Hypothalamus (tissue), 51 donors: ENCODE data around the gene HIF1AN.
"Not testable (repeated sequence)": the region's sequence is repeated elsewhere in the genome, so short reads cannot be mapped to it uniquely, and the experiment has no call there.

Experiments
- DNase-seq, 51 donors: peaks; one replicate each; lab custom pipeline; 2025; lab: John Stamatoyannopoulos, UW

Gene HIF1AN

GRCh38 chr10:100565206-100565985 lies 29.7 kb downstream of the HIF1AN start:
- DNase-seq: no peak

GRCh38 chr10:100566561-100566960 lies 30.8 kb downstream of the HIF1AN start:
- DNase-seq: no peak

GRCh38 chr10:100567249-100567648 lies 31.5 kb downstream of the HIF1AN start:
- DNase-seq: no peak

- no peak for DNase-seq
Observed at GRCh38 chr10:100567826-100568225, 32.1 kb downstream of the HIF1AN start.

GRCh38 chr10:100568912-100569311 lies 33.2 kb downstream of the HIF1AN start:
- no peak for DNase-seq

- no peak for DNase-seq
Observed at GRCh38 chr10:100569687-100570481, 34.1 kb downstream of the HIF1AN start.

GRCh38 chr10:100570506-100570905 lies 34.8 kb downstream of the HIF1AN start:
- DNase-seq: no peak

- no peak for DNase-seq
Observed at GRCh38 chr10:100571084-100571856, 35.5 kb downstream of the HIF1AN start.

GRCh38 chr10:100575146-100575545 lies 39.4 kb downstream of the HIF1AN start:
- not testable (repeated sequence) for DNase-seq

- DNase-seq: no peak
Observed at GRCh38 chr10:100575585-100576281, 40.0 kb downstream of the HIF1AN start.

GRCh38 chr10:100576282-100576635 lies 40.5 kb downstream of the HIF1AN start:
- DNase-seq: no peak

GRCh38 chr10:100579261-100580090 lies 43.7 kb downstream of the HIF1AN start:
- no peak for DNase-seq

- DNase-seq: no peak
Observed at GRCh38 chr10:100586959-100587358, 51.2 kb downstream of the HIF1AN start.

- DNase-seq: no peak
Observed at GRCh38 chr10:100598166-100598565, 62.4 kb downstream of the HIF1AN start.

- no peak for DNase-seq
Observed at GRCh38 chr10:100600218-100600617, 64.5 kb downstream of the HIF1AN start.

GRCh38 chr10:100607439-100607838 lies 71.7 kb downstream of the HIF1AN start:
- no peak for DNase-seq
